ENCODE measurements around the gene ANKS4B.

ANKS4B gene

DNA sequence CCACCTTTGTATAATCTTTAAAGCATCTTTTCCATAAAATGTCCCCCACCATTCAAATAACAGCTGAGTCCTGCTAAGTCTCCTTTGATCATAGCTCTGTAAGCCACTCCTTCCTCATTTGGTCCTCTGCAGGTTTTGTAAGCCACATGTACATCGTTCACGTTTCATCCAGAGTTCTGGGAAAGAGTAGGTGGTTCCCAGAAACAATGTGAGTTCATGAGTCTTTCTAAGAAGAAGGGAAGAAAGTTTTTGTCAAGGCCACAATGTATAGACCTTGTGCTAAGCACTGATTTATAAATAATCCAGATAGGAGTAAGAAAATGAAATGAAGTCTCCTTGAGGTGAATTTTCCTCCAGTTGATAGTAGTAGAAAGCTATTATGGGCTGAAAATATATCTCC is 8.7 kb upstream of the ANKS4B start:
- TF ChIP-seq, protein P1, sequence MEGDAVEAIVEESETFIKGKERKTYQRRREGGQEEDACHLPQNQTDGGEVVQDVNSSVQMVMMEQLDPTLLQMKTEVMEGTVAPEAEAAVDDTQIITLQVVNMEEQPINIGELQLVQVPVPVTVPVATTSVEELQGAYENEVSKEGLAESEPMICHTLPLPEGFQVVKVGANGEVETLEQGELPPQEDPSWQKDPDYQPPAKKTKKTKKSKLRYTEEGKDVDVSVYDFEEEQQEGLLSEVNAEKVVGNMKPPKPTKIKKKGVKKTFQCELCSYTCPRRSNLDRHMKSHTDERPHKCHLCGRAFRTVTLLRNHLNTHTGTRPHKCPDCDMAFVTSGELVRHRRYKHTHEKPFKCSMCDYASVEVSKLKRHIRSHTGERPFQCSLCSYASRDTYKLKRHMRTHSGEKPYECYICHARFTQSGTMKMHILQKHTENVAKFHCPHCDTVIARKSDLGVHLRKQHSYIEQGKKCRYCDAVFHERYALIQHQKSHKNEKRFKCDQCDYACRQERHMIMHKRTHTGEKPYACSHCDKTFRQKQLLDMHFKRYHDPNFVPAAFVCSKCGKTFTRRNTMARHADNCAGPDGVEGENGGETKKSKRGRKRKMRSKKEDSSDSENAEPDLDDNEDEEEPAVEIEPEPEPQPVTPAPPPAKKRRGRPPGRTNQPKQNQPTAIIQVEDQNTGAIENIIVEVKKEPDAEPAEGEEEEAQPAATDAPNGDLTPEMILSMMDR (IDR thresholded peaks at IDR 0.05; ENCODE audit: low read depth, low read length, missing control alignments), result no peak
- no peak overlapping the region for H3K4me3 ChIP-seq (replicated peaks; ENCODE audit: low read depth, low read length)
- DNase-seq (ENCODE audit: extremely low read depth, low read depth), result no peak

DNA sequence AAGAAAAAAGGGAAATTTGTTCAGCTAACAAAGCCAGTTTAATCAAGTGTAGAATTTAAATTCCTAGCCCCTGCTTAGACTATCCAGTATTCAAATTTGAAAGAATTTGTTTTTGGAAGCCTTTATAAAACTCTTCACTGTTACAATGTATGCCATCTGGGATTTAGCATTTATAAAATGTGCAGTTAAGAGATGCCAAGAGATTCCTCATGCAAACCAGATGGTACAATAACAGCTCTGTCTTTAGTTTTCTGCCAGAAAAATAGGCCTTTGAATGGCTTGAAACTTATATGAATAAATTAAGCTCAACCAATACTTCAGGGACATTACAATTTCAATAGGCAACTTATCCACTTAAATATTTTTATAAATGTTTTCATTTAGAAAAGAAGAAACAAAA is 6.8 kb upstream of the ANKS4B start:
- DNase-seq (ENCODE audit: extremely low read depth, low read depth), result no peak
- TF ChIP-seq, protein P1 (IDR thresholded peaks at IDR 0.05; ENCODE audit: low read depth, low read length, missing control alignments), result no peak
- no peak overlapping the region for H3K4me3 ChIP-seq (replicated peaks; ENCODE audit: low read depth, low read length)

DNA sequence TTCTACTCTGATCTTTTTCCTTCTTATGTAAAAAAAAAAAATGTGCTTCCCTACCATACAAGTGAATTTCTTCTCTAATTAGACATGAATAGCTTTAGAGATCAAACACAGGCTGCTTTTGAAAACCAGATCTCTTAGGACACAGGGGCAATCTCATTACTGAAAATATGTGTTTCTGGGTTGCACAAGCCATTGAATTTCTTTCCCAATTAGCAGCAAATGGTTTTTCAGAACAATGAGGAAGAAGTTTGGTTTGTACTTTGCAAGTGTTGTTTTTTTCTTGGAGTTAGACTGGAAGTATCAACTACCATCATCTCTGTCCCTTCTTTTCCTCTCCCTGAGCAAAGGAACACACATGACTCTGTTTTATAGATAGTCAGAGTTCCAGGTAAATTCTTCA is 5.6 kb upstream of the ANKS4B start:
- TF ChIP-seq, protein P1 (IDR thresholded peaks at IDR 0.05; ENCODE audit: low read depth, low read length, missing control alignments), result no peak
- no peak overlapping the region for H3K4me3 ChIP-seq (replicated peaks; ENCODE audit: low read depth, low read length)
- no peak for DNase-seq (ENCODE audit: extremely low read depth, low read depth)

DNA sequence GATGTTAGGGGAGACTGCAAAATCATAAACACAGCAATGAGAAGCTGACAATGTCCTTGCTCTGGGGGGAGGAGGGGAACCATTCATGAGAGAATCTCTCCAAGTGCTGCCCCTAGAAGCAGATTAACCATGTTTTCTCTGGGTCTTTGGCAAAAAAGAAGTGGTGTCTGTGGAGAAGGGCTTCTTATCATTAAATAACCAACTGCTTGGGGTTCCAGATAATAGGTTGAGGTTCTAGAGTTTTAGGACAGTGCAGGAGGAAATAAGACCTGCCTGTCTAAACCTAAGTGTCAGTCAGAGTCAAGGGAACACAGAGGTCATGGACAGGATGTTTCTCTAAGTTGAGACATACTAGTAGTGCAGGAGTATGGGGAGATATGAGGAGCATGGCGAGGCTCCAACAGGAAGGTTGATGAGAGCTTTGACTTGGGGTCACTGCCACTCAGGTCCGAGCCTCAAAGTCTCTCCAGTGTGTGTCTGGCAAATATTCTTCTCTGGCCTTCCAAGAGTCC is 5.1 kb upstream of the ANKS4B start:
- H3K4me3 ChIP-seq (replicated peaks; ENCODE audit: low read depth, low read length), result no peak overlapping the region
- TF ChIP-seq, protein P1 (IDR thresholded peaks at IDR 0.05; ENCODE audit: low read depth, low read length, missing control alignments), result no peak
- DNase-seq (ENCODE audit: extremely low read depth, low read depth), result no peak

DNA sequence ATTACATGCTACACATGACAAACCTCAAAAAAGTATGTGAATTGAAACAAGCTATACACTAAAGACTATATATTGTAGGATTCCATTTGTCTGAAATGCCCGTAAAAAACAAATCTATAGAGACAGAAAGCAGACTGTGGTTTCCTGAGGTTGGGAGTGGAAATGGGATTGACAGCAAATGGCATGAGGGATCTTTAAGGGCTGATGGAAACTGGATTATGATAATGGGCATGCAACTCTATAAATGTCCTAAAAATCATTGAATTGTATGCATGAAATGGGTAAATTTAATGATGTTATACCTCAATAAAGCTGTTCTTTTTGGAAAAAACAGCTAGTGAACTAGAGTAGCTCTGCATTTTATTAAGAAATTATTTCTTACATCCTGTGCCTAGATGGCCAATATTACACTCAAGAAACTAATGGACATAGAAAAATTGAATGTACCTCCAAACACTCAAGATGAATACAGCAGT is 416 bp upstream of the ANKS4B start:
- TF ChIP-seq, protein P1 (IDR thresholded peaks at IDR 0.05; ENCODE audit: low read depth, low read length, missing control alignments), result no peak
- no peak for DNase-seq (ENCODE audit: extremely low read depth, low read depth)
- H3K4me3 ChIP-seq (replicated peaks; ENCODE audit: low read depth, low read length), result no peak overlapping the region

DNA sequence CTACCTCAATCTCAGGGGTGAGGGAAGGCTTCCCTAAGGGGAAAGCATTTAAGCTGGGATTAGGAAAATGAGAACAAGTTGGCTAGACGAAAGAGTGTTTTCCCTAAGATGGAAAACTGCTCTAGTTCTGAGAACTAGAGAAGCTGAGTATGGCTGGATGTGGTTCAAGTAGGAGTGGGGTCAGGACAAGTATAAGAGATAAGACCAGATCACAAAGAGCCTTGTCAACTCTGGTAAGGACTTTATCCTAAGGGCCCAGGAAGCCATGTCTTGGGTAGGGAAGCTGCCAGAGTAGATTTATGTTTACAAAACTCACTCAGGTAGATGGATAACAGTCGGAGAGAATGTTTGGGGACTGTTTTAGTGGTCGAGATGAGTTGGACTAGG is 1.7 kb downstream of the ANKS4B start:
- no peak for DNase-seq (ENCODE audit: extremely low read depth, low read depth)
- TF ChIP-seq, protein P1 (IDR thresholded peaks at IDR 0.05; ENCODE audit: low read depth, low read length, missing control alignments), result no peak
- no peak overlapping the region for H3K4me3 ChIP-seq (replicated peaks; ENCODE audit: low read depth, low read length)

DNA sequence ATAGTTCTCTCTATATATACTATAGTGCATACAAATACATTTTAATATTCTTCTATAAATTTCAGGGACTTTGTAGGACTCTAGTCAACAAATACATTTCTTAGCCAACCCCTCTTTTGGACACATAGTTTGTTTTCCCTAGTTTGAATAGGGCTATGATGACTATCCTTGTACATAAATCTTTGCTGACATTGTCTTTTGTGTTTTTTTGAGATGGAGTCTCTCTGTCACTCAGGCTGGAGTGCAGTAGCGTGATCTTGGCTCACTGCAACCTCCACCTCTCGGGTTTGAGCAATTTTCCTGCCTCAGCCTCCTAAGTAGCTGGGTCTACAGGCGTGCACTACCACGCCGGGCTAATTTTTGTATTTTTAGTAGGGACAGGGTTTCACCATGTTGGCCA is 3.3 kb downstream of the ANKS4B start:
- TF ChIP-seq, protein P1 (IDR thresholded peaks at IDR 0.05; ENCODE audit: low read depth, low read length, missing control alignments), result no peak
- no peak for DNase-seq (ENCODE audit: extremely low read depth, low read depth)
- H3K4me3 ChIP-seq (replicated peaks; ENCODE audit: low read depth, low read length), result no peak overlapping the region

Data from HFF-Myc (cell line).